ENCODE measurements around the gene LTB4R. TPM values are rescaled to one million over a fixed set of nuclear protein-coding genes. Genes with fewer than 3 reads are reported as not detected.
"Not testable (repeated sequence)": the region's sequence is repeated elsewhere in the genome, so short reads cannot be mapped to it uniquely, and the experiment has no call there.

The LTB4R gene
- total RNA-seq, 1 donor from 2014 or later, result 8.4 TPM

DNA sequence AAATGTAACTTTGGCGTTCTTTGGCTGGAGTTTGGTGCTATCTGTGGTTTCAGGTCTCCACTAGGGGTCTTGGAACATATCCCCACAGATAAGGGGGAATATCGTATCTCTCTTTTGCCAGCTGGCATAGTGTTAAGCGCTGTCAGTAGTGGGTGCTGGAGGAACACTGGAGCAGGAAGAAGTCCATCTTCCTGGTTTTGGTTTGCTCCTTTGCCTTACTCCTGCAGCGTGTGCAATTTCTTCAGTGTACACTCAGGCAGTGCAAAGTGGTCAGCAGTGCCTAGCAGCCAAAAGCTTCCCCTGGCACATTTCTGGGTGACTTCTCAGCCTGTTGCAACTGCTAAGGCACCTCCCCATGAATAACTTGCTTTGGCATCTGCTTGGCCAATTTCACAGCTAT, 40.2 kb downstream of the LTB4R start:
- H3K36me3 Mint-ChIP-seq (ENCODE audit: insufficient read depth), result no peaks in the 10 kb centered on the region
- no peaks in the 10 kb centered on the region for H3K9me3 Mint-ChIP-seq (ENCODE audit: low read depth)
- H3K27me3 Mint-ChIP-seq, result peaks cover 63% of the 10 kb centered on the region
- no peak for DNase-seq (ENCODE audit: low spot score, unreplicated experiment)
- peaks cover 6% of the 10 kb centered on the region for H3K4me1 Mint-ChIP-seq (ENCODE audit: low read depth)
- no peak overlapping the region for H3K4me3 Mint-ChIP-seq (ENCODE audit: low read depth)
- peak; percentile 10 for TF ChIP-seq CTCF (IDR thresholded peaks at IDR 0.05; ENCODE audit: unreplicated experiment)
- H3K27ac Mint-ChIP-seq, result no peak overlapping the region

- peaks cover 6% of the 10 kb centered on the region for H3K4me1 Mint-ChIP-seq (ENCODE audit: low read depth)
- H3K4me3 Mint-ChIP-seq (ENCODE audit: low read depth), result no peak overlapping the region
- no peaks in the 10 kb centered on the region for H3K9me3 Mint-ChIP-seq (ENCODE audit: low read depth)
Measured at GRCh38 chr14:24353559-24354481, 42.5 kb downstream of the LTB4R start.

GRCh38 chr14:24354482-24354825, 43.2 kb downstream of the LTB4R start:
- H3K36me3 Mint-ChIP-seq (ENCODE audit: insufficient read depth); H3K9me3 Mint-ChIP-seq (ENCODE audit: low read depth); H3K4me3 Mint-ChIP-seq (ENCODE audit: low read depth); H3K27ac Mint-ChIP-seq; DNase-seq (ENCODE audit: low spot score, unreplicated experiment); H3K4me1 Mint-ChIP-seq (ENCODE audit: low read depth): not testable (repeated sequence)
- H3K27me3 Mint-ChIP-seq, result peaks cover 56% of the 10 kb centered on the region

More at GRCh38 chr14:24353559-24354481, 42.5 kb downstream of the LTB4R start:
- Mint-ChIP-seq H3K36me3 (ENCODE audit: insufficient read depth) (no peaks in the 10 kb centered on the region), H3K27ac (no peak overlapping the region), H3K27me3 (peaks cover 62% of the 10 kb centered on the region)
- TF ChIP-seq CTCF (IDR thresholded peaks at IDR 0.05; ENCODE audit: unreplicated experiment), result no peak
- DNase-seq (ENCODE audit: low spot score, unreplicated experiment), result no peak

DNA sequence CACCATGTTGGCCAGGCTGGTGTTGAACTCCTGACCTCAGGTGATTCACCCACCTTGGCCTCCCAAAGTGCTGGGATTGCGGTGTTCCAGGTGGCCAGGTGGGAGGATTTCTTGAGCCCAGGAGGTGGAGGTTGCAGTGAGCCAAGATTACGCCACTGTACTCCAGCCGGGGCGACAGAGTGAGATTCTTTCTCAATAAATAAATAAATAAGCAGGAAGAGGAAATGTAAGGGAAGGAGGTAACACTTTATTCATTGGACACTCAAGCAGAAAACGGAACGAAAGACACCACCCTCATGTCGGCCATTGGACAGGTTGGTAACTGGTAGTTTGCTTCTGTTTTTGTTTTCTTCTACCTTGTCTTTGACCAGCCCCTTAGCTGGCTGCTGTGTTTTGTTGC, 43.7 kb downstream of the LTB4R start:
- Mint-ChIP-seq H3K9me3 (ENCODE audit: low read depth) (no peaks in the 10 kb centered on the region), H3K27me3 (peaks cover 54% of the 10 kb centered on the region), H3K4me1 (ENCODE audit: low read depth) (peaks cover 6% of the 10 kb centered on the region), H3K36me3 (ENCODE audit: insufficient read depth) (no peaks in the 10 kb centered on the region), H3K27ac (no peak overlapping the region), H3K4me3 (ENCODE audit: low read depth) (no peak overlapping the region)
- no peak for TF ChIP-seq CTCF (IDR thresholded peaks at IDR 0.05; ENCODE audit: unreplicated experiment)
- DNase-seq (ENCODE audit: low spot score, unreplicated experiment), result no peak

- Mint-ChIP-seq H3K4me1 (ENCODE audit: low read depth) (peaks cover 6% of the 10 kb centered on the region), H3K27me3 (peaks cover 48% of the 10 kb centered on the region), H3K9me3 (ENCODE audit: low read depth) (no peaks in the 10 kb centered on the region), H3K4me3 (ENCODE audit: low read depth) (no peak overlapping the region), H3K27ac (no peak overlapping the region), H3K36me3 (ENCODE audit: insufficient read depth) (no peaks in the 10 kb centered on the region)
- DNase-seq (ENCODE audit: low spot score, unreplicated experiment), result no peak
- no peak for TF ChIP-seq CTCF (IDR thresholded peaks at IDR 0.05; ENCODE audit: unreplicated experiment)
Measured at GRCh38 chr14:24356208-24356607, 44.9 kb downstream of the LTB4R start.

DNA sequence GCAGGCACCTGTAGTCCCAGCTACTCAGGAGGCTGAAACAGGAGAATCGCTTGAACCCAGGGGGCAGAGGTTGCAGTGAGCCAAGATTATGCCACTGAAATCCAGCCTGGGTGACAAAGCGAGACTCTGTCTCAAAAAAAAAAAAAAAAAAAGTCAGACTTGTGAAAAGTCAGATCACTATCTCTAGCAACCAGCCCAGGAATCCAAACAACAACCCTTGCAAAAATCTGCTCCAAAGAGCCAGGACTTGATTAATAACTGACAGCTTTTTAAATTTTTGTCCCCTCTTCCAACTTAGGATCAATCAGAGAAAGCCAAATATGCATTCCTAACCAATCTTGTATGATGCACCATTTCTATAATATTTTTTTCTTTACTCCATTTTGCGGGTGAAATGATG, 49.0 kb downstream of the LTB4R start:
- DNase-seq (ENCODE audit: low spot score, unreplicated experiment), result no peak
- H3K36me3 Mint-ChIP-seq (ENCODE audit: insufficient read depth), result no peaks in the 10 kb centered on the region
- H3K4me1 Mint-ChIP-seq (ENCODE audit: low read depth), result no peaks in the 10 kb centered on the region
- no peak for TF ChIP-seq CTCF (IDR thresholded peaks at IDR 0.05; ENCODE audit: unreplicated experiment)
- H3K9me3 Mint-ChIP-seq (ENCODE audit: low read depth), result no peaks in the 10 kb centered on the region
- H3K27me3 Mint-ChIP-seq, result peaks cover 36% of the 10 kb centered on the region
- no peak overlapping the region for H3K4me3 Mint-ChIP-seq (ENCODE audit: low read depth)
- H3K27ac Mint-ChIP-seq, result no peak overlapping the region
